GM18867 (cell line): ENCODE results near the gene PARVA.

ENCODE experiments used
- ATAC-seq: cut with Tn5 transposase; IDR thresholded peaks from one replicate; pipeline ENCODE4 v1.9.1; 2021; ENCODE audit warnings: mild to moderate bottlenecking, moderate library complexity; ENCODE audit not compliant: unreplicated experiment

The PARVA gene

DNA sequence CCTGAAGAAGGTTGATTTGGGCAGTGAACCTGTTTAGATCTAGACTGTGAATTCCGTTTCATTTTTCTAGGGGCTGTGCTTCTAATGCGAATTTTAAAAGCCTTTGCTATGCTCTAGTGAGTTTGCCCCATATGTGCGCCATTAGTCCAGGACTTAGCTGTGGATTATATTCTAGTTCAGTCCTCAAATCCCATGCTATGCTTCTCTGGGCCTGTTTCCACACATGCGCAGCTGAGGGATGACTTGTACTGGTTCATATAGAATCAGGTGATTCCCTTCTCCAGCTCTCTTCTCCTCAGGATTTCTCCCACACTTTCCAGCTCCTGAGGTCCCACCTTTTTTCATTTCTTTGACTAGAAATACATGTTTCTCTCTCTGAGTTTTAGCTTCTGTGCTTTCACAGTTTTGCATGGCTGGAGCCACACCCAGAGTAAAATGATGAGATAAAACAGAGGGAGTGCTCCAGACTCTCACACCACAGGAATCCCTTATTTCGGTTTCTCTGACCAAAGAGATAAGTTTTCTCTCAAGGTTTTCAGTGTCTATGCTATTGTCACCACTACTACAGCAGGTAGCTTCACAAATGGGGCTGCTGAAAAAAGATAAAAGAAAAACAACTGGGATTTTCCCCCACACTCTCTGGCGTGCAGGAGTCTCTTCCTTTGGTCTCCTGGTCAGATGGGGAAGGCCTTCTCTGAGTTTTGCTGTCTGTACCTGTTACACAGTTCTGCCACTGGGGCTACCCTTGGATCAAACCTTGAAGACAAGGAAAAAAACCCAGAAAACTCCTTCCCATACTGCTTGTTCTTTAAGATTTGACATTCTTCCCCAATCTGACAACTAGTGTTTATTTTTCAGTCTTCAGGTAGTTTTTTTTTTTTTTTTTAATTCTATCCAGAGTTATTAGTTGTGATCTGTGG lies 200.6 kb downstream of the PARVA start:
- ATAC-seq: no peak

DNA sequence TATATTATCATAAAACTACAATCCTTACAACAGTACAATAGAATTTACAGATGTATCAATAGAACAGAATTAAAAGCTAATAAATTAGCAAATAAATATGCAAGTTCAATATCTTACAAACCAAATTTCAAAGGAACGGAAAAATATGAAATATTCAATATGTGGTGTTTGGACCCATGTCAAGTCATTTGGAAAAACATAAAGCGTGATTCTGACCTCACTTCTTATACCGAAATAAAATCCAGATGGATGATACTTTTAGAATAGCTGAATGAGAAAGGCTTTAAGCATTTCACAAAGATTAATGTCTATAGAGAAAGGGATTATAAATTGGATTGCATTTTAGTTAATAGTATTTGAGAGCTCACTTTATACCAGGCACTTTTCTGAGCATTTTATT lies 204.0 kb downstream of the PARVA start:
- ATAC-seq: no peak

DNA sequence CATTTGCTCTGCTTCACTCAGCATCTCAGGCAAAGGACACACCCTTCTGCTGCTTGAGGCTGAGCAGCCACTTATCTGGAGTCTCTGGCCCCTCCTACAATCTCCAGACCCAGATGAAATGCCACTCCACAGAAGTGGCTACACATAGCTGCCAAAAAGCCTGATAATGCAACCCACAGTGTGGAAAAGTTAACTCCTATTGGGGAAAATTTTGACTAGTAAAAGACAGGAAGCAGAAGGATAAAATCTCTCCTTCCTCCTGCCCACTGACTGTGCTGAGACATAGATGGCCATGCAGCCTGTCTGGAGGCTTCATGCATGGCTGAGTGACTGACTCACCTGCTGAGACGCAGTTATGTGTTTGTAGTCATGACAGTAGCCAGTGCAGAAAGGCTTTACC lies 204.6 kb downstream of the PARVA start:
- ATAC-seq: no peak
